NCI-H1436 (cell line): Measurements from ENCODE around the gene RFTN1.

Experiments used
- DNase-seq: peaks from one replicate; lab custom pipeline; 2025; lab: John Stamatoyannopoulos, UW

Gene RFTN1

DNA sequence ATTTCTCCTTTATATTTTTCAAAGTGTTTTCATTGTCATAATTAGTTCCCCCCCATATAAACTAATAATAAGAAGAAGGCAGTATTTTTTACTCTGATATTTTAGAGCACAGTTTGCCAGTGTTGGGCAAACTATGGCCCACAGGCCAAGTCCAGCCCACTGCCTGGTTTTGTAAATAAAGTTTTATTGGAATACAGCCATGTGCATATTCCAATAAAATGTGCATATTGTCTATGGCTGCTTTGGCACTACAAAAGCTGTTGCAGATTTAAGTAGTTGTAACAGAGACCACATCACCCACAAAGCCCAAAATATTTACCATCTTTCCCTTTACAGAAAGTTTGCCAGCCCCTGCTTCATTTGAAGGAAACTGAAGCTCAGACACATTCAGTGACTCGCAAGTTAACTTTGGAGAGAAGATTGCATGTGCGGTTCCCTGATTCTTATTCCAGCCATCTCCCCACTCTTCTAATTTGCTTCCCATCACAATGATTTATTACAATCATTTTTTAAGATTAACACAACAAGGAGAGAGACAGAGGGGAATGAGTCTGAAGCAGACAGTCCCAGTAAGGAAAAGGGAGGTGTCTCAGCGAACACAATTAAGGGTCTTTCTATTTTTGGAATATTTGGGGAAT is 48.9 kb downstream of the RFTN1 start:
- no peak for DNase-seq

DNA sequence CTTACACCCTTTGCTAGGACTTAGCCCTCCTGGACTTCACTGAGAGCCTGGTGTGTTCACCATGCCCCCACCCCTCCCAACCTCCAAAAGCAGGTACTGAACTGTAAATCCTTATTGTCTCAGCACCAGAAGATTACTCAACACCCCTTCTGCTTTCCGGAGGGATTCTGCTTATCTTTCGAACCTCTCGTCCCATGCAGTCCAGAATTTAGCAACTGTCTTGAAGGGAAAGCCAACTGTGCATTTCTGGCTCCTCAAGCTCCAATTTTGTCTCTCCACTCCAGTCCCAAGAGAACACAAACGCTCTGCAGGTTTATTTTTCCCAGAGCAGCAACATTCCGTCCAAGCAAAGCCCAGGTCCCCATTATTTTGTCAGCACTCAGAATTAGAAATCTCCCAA is 49.6 kb downstream of the RFTN1 start:
- no peak for DNase-seq

DNA sequence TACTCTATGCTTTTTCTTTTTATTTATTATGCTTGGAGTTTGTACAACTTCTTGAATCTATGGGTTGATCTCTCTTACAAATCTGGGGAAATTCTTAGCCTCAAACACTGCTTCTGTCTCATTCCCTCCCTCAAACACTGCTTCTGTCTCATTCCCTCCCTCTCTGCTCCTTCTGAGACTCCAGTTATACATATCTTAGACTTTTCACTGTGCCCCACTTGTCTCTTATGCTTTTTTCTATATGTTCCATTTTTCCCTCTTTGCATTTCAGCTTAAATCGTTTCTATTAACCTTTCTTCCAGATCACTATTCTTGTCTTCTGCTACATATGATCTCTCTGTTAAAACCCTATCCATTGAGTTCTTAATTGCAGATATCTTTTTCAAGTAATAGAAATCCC is 50.4 kb downstream of the RFTN1 start:
- no peak for DNase-seq

DNA sequence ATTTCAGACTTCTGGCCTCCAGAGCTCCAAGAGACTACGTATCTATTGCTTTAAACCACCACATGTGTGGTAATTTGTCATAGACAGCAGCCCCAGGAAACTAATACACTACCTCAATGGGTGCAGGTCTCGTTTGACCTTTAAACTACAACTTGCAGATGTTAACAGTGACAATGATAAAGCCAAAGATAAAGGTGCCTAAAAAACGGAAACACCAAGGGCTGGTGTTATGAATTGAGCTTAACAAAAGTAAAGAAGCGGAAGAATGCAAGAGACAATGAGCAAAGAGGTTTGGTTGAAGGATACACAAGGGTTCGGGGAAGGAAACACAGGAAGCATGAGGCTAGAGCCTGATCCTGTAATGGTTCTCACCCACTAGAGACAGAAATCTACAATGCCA is 50.8 kb downstream of the RFTN1 start:
- no peak for DNase-seq

DNA sequence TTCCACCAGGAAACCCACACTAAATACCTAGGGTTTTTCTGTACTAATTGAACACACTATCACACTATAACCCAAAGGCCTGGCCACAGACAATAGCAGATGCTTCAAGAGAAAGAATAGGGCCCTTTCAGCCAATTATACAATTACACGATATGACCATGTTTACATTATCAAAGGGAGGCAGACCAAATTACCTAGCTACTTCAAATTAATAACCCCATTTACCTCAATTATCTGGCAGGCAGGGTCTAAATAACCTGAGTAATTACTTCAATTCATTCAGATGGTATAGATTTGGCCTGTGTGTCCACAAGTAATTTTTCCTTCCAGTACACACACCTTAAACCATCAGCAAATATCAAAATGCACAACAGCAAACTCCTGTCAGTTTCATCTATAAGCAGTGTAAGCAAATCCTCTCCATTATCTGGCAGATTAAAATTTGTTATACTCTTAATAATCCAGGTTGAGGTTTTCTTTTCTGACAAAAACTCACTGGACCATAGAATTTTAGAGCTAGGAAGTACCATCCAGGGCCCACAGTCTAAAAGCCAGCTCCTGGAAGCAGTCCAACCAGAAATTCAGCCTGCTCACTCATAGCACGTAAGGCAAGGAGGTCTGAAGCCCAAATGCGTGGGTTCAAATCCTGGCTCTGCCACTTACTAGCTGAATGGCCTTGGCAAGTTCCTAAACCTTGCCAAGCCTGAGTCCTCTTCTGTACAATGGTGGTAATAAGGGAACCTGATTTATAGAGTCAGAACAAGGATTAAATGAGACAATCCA is 51.8 kb downstream of the RFTN1 start:
- DNase-seq = peak; percentile 86

DNA sequence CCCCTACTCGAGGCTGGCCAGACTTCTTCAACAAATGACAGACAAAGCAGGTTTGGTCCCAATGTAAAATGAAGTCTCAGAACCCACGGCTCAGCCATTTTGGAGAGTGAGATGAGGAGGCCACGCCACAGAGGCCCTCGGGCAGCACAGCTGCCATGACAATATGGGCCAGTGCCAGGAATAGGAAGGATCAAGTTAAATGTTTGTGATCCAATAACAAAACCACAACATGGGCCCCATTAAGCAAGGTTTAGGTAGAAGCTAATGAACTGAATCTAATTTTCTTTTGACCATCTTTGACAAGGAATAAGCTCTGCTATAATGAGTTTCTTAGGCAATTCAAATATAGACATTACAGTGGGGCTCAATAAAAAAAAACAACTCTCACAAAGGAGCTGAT is 52.6 kb downstream of the RFTN1 start:
- DNase-seq = peak; percentile 60

DNA sequence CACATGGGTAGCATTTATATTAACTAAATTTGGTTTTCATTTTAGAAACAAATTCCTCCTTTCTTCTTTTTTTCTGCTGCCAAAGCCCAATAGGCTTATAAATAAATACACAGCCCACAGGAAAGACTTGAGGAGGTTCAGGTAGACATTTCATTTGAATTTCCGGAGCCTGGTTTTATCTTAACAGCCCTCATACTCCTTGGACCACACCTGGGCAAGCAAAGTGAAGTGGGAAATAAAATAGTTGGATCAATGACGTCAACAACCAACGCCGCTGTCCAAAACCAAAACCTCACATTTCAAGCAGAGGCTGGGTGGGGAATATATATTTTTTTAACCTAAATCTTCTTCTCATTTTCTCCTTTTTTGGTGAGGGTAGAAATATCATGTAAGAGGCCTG is 53.2 kb downstream of the RFTN1 start:
- no peak for DNase-seq

DNA sequence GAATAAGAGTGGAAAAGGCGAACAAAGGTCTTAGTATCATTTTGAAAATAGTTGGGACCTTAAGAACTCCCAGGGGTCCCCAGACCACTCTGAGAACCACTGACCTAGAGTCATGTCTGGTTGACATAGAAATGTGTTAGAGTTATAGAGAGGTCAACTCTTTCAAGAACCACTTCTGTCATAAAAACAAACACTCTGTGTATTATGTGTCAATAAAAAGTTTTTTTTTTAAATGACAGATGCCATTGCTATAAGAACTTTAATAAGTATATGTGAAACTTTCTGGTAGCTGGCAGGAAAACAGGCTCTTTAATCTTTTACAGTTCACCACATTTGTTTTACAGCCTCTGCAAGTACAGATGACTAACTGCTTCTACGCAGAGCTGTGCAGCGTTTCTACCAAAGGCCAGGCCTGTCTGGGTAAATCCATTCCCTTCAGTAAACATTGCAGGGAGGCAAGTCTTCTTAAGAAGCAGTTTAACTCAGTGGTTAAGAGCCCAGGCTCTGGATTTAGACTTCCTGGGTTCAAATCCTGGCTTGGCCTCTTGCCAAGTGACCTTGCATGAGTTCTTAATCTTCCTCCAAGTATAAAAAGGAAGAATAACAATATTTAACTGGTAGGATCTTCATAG is 56.6 kb downstream of the RFTN1 start:
- no peak for DNase-seq

DNA sequence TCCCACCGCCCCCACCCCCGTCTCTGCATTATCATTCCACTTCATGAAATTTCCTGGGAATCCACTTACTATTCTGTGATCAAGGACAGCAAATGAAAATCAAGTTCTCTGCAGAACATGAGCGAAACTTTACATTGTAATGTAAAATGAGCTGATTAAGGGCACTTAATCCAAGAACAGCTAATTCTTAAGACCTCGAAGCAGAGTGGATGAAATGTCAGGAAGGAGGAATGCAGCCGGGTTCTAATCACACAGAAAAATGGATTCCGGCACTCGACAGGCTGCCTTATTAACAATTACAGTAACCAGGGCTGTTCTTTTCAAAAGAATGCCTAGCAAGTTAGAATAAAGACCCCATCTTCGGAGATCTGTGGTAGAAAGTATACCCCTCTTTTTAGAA is 57.5 kb downstream of the RFTN1 start:
- no peak for DNase-seq

DNA sequence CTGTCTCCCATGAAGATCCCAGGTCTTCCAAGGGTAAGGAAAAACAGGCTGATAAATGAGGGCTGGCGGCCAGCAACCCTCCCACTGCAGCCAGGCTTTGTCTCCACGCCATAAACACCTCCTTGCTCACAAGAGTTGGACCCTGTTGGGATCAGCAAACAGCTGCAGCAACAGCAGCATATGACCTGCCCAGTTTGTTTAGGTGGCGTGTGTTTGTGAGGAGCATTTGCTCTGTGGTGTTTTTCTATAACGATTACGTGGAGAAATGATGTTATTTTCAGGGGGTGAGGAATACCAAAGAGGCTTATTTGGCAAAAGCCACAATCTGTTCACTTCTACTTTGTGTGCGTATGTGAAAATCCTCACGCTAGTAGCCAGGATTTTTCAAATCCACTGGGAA is 58.5 kb downstream of the RFTN1 start:
- DNase-seq = no peak

DNA sequence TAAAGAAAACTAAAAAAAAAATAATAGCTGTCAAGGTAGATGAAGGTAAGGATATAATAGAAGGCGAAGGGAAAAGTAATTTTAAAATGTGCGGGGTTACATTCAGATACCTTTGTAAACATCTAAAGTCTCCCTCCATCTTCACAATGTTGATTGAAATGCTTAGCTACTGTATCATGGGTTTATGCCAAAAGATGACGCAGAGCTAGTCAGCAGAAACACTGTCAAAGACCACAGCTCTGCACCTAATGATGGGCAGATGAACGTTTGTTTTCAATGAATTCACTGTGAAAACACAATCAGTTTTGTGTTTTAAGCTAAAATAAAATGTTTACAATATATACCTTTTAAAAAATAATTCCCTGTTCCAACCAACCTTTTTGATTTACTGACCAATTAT is 61.2 kb downstream of the RFTN1 start:
- DNase-seq = no peak

DNA sequence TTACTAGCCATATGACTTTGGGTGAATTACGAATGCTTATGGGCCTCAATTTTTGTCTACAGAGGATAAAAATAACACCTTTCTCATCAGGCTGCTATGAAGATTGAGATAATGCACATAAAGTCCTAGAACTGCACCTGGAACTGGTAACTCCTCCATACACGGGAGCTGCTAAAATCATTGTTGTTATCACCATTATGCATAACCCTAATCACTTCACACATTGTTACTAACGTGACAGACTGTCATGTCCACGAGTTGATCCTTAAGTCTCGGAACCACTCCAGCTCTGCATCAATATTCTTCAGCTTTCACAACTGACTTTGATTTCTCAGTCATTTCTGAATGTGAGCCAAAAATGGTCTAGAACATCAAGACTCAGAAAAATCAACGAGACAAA is 64.1 kb downstream of the RFTN1 start:
- DNase-seq = no peak

DNA sequence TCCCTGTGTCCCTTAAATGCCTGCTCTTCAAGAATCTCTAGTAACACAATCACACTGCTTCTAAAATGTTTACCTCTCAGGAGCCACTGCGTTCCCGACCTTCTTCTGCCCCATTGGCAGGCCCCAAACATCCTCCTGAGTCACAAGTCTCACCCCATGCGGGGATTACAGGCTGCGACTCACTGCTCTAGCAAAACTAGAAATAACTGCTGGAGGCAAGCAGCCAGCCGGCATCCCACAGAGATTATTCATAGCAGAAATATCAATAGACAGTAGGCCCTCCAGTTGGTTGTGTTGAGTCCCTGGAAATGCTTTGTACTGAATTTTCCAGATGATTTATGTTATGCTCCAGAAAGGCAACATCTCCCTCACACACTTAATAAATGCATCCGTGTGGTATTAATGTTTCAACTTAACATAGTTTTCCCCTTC is 64.8 kb downstream of the RFTN1 start:
- DNase-seq = no peak

DNA sequence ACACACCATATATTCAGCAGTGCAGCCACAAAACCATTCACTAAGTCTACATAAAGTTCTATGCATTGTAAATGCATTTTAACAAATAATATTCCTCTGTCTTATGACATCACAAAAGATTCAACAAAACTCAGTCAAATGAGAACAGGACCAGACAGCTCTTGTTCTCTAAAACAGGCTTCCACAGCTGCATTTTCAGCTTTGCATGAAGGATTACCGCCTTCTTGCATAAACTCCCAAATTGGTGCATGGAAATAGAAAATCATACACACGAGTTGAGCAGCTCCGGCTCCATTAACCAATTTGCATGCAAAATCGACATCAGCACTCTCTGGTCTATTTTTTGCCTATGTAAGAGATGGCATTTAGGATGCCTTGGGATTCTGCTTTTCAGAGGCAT is 66.4 kb downstream of the RFTN1 start:
- DNase-seq = no peak

DNA sequence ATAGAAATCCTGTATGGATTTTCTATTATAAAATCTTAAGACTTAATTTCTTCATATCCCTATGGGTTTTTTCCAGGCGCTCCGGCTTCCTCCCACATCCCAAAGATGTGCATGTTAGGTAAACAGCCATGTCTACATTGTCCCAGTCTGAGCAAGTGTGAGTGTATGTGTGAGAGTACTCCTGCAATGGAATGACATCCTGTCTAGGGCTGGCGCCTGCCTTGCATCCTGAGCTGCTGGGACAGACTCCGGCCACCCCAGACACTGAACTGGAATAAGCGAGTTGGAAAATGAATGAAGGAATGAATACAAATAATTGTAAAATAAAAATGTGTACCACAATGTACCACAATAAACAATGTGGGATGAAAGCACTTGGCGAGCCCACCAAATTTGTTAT is 69.2 kb downstream of the RFTN1 start:
- no peak for DNase-seq

DNA sequence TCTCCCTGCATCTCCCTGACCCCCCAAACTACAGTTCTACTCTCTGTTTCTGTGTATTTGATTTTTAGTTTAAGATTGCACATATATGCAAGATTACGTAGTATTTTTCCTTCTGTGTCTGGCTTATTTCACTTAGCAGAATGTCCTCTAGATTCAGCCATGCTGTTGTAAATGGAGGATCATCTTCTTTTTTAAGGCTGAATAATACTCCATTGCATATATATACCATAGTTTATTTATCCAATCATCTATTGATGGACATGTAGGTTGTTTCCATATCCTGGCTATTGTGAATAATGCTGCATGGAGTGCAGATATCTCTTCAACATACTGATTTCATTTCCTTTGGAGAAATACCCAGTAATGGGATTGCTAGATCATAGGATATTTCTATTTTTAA is 70.8 kb downstream of the RFTN1 start:
- DNase-seq = no peak

DNA sequence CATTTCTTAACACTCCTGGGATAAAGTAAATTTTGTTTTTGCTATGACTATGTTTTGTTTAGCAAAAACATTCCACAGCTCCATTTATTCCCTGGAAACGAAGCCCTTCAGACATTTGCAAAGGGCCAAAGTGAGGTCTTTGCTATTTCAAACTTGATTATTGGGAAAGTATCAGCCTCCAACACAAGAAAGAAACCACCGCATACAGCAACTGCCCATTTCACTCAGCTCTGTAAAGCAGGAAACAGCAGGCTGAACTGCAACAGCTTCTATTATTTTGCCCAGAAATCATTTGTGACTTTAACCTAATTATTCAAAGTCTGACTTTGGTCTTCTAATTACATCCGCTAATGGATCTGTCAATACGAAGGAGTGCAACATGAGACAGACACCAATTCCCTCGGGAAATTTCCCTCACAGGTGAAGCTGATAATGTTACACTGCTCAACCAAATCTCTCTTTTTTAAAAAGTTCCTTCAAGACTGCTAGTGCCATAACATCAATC is 72.1 kb downstream of the RFTN1 start:
- peak; percentile 84 for DNase-seq

DNA sequence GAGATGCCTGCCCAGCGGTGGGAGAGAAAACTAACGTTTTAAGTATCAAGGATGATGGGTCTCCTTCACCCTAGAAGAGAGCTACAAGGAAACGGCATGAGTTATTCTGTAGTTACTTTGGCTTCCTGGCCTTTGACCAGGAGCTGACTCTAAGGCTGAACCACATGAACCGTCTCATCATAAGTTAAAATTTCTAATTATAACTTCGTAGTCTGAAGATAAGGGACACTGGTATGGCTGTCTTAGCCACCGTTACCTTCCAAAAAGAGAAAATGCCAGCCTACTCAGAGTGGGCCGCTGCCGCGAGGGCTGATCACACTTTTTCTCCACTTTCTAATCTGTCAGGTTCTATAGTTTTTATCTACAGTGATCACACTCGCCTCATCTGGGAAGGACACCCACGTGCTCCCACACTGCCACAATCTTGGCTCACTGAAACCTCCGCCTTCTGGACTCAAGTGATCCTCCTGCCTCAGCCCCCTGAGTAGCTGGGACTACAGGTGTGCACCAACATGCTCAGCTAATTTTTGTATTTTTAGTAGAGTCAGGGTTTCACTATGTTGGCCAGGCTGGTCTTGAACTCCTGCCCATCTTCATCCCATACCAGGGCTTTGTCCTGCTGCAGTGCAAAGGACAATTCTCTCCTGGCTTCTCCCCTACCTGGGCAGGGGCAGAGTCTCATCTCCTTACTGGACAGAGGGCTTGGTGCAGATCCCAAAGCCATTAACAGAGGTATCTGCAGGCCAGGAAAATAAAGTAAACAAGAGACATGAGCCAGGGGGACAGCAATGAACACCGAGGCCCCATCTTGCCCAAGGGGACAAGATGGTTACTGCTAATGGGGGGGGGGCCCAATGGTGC is 73.4 kb downstream of the RFTN1 start:
- DNase-seq = no peak

DNA sequence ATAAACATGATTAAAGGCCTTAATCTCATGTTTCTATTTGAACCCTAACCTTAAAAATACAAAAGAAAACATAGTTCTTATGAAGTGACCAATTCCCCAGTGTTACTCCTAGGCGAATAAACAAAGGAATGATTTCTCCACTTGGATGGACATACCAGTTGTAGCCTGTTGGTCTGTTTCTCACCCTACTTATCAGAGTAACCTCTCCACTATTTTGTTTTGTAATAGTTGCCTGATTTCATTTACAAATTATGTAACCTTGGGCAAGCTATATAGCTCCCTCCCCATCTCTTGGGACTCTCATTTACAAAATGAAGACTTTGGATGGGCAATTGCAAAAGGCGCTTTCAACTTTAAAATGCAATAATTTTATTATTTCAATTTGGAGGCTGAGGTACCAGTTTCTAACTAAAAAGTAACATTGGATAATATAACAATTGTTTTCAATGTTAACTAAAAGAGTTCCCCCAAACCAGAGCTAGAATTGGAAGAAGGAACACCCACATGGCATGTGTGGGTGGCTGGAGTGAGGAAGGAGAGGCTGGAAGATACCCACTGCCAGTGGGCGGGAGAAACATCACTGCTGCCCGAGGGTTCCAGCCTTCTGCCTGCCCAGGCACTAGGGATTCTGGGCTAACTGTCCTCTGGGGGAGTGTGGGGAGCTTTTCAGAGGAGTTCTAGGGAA is 74.2 kb downstream of the RFTN1 start:
- DNase-seq = no peak

DNA sequence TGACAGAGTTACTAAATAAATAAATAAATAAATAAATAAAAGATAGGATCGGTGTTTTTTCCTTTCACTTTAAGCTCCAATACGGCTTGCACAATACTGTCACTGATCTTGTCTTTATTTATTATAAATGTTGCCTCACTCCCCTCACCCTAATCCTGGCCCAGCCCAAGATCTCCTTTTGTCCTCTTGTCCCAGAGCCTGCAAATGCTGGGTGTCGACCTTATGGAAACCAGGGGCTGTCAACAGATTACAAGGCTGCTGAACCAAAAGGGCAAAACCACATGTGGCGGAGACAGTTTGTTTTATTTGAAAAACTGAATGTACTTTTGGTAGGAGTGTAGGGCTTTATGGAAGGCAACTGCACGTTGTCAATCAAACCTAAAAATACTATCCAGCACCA is 75.9 kb downstream of the RFTN1 start:
- no peak for DNase-seq

DNA sequence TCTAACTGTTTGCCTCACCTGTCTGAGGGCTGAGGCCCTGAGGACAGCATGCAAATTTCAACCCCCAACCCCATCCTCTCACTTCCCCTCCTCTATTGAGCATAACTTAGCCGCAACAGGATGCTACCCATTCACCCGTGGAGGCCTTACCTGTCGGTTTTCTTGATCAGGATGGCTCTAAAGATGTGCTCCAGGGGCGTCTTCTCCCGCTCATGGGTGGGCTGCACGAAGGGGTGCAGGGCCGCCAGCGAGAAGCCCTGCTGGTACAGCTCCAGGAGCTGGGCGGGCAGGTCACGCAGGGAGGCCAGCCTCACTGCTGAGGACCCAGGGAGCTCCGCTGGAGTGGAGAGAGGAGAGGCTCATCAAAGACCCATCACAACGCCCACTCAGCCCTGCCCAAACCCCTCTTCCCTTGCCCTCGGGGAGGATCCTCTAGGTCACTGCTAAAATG is 79.8 kb downstream of the RFTN1 start:
- DNase-seq = no peak

DNA sequence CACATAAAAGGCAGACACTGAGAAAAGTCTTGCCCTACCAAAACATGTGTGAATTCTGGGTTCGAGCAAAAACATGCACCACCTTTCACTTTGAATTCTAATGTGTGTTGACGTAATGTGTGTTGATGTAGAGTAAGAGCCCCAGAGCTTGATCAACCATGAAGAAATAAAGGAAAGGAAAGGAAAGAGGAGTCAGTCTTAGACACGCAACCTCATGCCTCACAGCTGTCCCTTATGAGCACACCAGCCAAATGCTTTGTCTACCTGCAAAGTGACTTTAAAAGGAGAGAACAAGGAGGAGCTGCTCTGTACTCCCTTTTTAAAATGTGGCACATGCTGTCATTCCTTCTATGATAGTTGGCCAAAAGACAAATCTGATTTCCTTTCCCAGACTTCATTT is 80.8 kb downstream of the RFTN1 start:
- no peak for DNase-seq
